Kidney tubule cell (primary cell): Measurements from ENCODE around the gene RAB37.

Source experiments
- DNase-seq: peaks from one replicate; pipeline ENCODE4 v3.0.0-alpha.2; 2018; ENCODE audit warnings: low spot score

The RAB37 gene

DNA sequence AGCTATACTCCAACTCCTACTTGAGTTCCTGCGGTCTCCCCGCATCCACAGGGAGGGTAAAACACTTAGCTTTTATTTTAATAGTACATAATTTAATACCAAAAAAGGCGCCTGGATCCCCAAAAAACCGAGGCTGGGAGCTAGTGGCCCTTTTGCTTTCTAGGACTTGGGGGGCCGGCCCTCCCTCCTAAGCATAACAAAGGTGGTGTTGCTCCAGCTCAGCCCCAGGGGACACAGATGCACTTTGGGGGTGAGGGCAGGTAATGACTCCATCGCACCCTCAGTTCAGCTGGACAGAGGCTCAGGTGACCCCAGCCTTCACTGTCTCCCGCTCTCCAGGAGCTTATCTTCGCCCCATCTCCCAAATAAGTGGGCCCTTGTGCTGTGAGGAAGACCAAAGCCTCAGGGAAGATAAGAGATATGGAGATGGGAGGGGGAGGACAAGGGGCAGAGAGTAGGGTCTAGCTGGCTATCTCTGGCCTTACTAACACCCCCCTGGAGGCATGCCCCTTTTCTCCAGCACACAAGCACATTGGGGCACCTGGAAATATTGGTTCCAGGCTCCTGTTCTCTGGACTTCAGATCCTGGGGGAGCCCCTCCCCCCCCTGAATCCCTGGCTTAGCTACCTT, 8.6 kb downstream of the RAB37 start:
- DNase-seq, result no peak

DNA sequence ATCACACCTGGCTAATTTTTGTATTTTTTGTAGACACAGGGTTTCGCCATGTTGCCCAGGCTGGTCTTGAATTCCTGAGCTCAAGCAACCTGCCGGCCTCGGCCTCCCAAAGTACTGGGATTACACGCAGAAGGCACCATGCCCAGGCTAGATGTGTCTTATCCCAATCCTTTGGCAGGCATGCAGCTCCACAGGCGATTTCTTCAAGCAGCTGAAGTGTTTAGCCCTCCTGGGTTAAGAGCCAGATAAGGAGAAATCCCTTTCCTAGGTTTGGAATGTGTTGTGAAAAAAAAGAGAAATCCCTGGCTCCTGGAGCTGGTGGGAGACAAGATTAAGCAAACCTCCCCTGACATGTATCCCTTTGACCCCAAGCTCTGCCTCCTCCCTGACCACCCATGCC, 9.3 kb downstream of the RAB37 start:
- no peak for DNase-seq

DNA sequence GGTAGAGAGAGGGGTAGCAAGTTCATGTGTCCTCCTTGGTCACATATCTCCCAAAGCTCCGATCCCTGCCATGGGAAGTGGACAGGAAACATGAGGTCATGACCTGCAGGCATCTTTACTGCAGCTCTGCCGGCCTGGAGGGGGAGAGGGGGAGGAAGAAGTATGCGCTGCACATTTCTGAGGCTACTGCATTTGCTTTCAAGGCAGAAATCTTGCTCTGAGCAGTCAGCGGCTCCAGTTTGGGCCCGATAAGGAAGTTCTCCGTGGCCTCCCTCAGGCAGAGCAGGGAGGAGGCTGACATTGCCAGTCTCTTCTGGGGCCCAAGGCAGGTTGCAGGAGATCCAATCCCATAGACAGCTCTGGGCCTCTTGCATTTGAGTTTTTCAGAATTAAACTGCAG, 9.9 kb downstream of the RAB37 start:
- DNase-seq, result no peak

- no peak for DNase-seq
Measured at GRCh38 chr17:74748279-74748528, 11.1 kb downstream of the RAB37 start.

- DNase-seq, result peak; percentile 95
Measured at GRCh38 chr17:74748529-74749278, 11.6 kb downstream of the RAB37 start, which contains the start of gene NHERF1. Gene NHERF1, plus strand, starts transcription at chr17:74748628. Its CDS starts 219 bp downstream, at chr17:74748847.

DNA sequence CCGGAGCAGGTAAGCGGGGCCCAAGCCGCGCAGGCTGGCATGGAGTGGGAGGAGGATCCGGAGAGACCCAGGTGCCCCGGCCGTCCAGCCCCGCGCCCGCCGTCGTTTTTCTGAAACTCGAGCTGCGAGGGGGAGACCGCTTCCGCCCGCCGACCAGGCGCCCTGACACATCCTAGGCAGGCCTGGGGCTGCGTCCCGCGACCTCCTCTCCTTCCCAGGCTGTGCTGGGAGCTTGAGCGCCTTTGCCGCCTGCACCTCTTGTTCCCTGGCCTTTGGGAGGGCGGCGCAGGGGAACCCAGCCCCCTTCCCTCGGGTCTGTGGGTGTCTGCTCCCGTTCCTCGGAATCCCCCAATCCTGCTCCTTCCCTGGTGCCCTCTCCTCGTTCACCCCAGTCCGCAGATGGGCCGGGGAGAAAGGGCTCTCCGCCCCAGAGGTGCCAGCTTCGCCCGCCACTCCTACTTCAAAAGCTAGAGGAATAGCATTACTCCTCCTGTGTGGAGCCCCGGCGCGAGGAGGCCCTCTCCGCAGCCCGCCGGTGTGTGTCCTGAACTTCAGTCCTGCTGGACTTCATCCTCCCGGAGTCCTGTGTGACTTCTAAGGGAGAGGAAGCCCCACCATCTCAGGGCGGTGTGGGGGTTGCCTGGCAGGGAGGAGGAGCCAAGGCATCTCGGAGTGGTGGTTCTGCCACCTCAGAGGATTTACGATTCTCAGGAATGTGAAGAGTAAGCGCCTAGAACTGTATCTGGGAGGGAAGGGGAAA, 12.4 kb downstream of the RAB37 start:
- DNase-seq, result peak; percentile 83

DNA sequence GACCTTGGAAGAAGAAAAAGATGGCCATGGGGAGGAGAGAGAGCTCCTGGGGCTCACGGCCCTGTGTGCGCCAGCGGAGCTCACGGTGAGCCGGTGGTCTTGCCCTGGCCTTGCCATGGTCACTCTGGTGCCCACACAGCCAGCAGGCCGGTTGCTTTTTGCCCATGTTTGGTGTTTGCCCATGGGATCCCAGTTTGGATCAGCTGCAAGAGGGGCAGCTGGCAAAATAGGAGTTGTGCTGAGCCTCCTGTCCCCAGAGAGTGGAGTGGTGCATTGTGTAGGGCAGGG, 12.9 kb downstream of the RAB37 start:
- DNase-seq, result no peak

GRCh38 chr17:74750327-74751069, 13.4 kb downstream of the RAB37 start:
- DNase-seq, result peak; percentile 57

DNA sequence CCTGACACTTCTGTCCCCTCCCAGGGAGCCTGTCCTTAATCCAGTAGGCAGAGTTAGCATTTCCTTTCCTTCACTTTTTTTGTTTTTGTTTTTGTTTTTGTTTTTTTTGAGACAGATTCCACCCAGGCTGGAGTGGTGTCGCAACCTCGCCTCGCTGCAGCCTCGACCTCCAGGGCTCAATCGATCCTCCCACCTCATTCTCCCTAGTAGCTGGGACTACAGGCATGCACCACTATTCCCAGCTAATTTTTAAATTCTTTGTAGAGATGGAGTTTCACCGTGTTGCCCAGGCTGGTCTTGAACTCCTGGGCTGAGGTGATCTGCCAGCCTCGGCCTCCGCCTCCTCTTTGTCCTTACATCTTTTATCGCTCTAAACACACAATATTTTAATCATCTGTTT, 15.4 kb downstream of the RAB37 start:
- no peak for DNase-seq

- DNase-seq, result no peak
Measured at GRCh38 chr17:74752822-74753401, 15.9 kb downstream of the RAB37 start.

DNA sequence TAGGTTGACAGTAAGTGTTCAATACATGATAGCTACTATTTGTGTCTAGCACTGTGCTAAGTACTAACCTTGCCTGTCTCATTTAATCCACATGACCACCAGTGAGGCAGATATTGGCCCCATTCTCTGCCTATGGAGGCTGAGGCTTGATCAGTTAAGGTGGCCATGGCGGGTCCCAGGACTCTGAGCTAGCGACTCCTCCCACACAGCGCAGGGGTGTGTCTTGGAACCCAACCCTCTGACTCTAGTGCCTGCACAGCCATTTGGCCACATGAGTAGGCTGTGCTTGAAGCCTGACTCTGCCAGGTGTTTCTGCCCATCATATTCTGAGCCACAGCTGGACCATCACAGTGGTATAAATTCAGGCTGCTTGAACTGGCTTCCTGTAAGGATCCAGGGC, 17.8 kb downstream of the RAB37 start:
- DNase-seq, result no peak

- DNase-seq, result no peak
Measured at GRCh38 chr17:74755533-74755932, 18.5 kb downstream of the RAB37 start.

GRCh38 chr17:74756891-74757290, 19.8 kb downstream of the RAB37 start:
- DNase-seq, result no peak

DNA sequence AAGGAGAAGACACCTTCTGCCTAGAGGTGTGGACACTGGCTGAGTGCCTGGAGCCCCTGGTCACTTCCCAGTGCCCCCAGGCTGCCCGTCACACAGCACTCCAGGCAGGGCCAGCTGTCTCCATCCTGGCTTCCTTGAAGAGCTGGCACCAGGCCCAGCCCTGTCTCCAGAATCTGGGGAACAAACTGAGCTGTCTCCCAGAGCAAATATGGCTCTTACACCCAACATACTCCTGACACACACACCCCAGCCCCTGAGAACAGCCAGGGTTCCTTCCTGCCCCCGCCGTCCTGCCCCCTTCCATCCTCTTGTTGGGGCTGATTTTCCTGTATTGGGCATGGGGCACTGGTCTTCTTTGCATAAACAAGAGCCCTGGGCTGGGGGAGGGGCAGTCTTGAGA, 20.4 kb downstream of the RAB37 start:
- DNase-seq, result no peak

DNA sequence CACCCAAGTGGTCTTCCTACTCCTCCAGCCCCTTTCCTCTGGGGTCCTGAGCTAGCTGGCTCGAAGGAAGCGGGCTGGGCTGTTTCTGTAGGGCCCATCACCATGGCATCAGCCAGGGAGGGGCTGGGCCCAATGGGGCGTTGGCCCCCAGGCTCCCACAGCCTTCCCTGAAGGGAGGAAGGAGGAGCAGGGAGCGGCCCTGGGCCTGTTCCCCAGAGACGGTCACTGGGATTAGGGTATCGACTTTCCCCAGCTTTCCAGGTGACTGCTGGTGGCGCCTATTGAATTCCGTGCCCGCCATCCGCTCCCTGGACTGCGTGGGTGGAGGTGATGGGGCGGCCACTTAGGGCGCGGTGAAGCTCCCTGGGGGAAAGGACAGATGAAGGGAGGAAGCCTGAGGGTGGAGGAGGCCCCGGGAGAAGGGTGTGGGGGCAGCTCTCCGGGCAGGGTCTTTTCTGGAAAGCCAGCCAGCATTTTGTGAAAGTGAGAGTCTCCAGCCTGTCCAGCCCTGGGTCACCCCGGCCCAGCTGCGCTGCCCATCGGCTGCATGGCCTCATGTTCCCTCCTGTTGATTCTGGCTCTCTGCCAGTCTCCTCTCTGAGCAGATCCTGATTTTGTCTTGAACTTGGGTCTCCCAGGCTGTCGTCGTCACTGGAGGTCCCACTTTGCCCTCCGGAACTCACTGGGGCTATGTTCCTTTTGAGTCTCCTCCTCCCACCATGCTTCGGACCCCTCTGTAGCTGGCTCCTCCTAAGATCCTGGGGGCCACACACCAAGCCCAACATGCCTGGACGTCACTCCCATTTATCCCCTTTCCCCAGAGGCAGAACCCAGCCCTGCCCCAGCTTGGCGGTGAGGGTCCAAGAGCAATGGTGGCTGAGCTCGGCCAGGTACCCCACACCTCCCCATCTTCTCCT, 21.1 kb downstream of the RAB37 start:
- peak; percentile 48 for DNase-seq

- peak; percentile 60 for DNase-seq
Measured at GRCh38 chr17:74758848-74759168, 21.8 kb downstream of the RAB37 start.

GRCh38 chr17:74759243-74759801, 22.3 kb downstream of the RAB37 start:
- peak; percentile 51 for DNase-seq

GRCh38 chr17:74759941-74760340, 22.9 kb downstream of the RAB37 start:
- no peak for DNase-seq

DNA sequence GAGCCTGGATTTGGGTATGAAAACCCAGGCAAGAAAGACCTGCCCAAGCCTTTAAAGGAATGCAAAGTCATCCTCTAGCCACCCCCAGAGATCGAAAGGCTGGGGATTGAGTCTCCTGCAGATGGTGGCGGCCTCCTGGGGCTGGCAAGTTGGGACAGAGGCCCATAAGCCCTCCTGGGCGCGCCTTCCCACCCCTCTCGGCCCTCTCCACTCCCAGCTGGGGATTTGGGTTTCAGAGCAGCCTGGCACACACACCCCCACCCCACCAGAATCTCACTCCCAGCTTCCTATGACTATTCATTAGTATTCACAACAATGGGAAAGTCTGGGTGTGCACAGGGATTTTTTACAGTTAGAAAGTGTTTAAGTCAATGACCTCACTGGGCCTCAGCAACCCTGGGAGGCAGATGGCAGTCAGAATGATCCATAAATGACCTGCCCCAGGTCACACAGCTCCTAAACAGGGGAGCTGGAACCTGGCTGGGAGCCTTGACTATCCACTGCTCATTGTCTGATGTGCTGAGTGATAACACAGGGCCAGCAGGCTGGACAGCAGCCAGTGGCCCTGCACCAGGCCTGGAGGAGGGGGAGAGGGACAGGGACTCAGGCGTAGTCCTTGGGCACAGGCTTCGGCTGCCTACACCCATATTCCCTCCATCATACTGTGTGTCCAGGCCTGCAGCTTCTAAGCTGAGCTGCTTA, 23.5 kb downstream of the RAB37 start:
- DNase-seq, result peak; percentile 37

GRCh38 chr17:74761419-74761818, 24.4 kb downstream of the RAB37 start:
- no peak for DNase-seq

DNA sequence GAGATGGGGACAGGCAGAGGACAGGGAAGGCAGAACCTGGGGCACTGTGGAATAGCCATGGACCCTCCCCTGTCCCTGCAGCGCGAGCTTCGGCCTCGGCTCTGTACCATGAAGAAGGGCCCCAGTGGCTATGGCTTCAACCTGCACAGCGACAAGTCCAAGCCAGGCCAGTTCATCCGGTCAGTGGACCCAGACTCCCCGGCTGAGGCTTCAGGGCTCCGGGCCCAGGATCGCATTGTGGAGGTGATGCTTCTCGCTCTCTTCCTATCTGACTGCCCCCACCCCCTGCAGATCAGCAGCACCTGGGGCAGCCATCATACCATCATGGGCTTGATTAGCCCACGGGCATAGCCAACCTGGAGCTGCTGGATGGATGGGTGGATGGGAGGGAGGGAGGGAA, 24.9 kb downstream of the RAB37 start:
- no peak for DNase-seq
